GM13976 (cell line): Measurements from ENCODE around the gene RAPGEF1.
A peak's percentile ranks its signal among the peaks of the same experiment; 100 is the strongest.

ENCODE experiments used
- DNase-seq: peaks from one replicate; pipeline ENCODE4 v3.0.0; 2012; ENCODE audit warnings: low spot score
- CTCF ChIP-seq: IDR thresholded peaks from 2 replicates; pipeline ENCODE4 v1.5.1; 2012; ENCODE audit warnings: borderline replicate concordance, mild to moderate bottlenecking; ENCODE audit not compliant: insufficient read depth; ENCODE audit errors: extremely low read depth, missing control alignments, control extremely low read depth
- in situ Hi-C: fragments of 300-500 bp; cut with MboI; formaldehyde crosslinking; loops from one replicate; pipeline ENCODE4 v1.12.0; 2022; ENCODE audit warnings: low sequenced_read_pairs, mixed read lengths, inconsistent platforms; ENCODE audit not compliant: unreplicated experiment

The RAPGEF1 gene

GRCh38 chr9:131671133-131671520, 68.7 kb downstream of the RAPGEF1 start:
- no peak for TF ChIP-seq CTCF
- no peak for DNase-seq
- in situ Hi-C loops = loop anchor here (10.0 kb wide), 1 partner anchor 64 kb away; no protein-coding TSS in a partner anchor

- no peak for DNase-seq
- TF ChIP-seq CTCF = no peak
- in situ Hi-C loops = loop anchor here (10.0 kb wide), 1 partner anchor 64 kb away; no protein-coding TSS in a partner anchor
These were observed 69.4 kb downstream of the RAPGEF1 start for GRCh38 chr9:131670247-131671132.

- no peak for TF ChIP-seq CTCF
- in situ Hi-C loops = loop anchor here (10.0 kb wide), 1 partner anchor 65 kb away; no protein-coding TSS in a partner anchor
- DNase-seq = no peak
These were observed 70.4 kb downstream of the RAPGEF1 start for GRCh38 chr9:131669269-131670157.

GRCh38 chr9:131668439-131669268, 71.2 kb downstream of the RAPGEF1 start:
- TF ChIP-seq CTCF = no peak
- in situ Hi-C loops = no loop called here
- peak; percentile 78 for DNase-seq

- DNase-seq = no peak
- in situ Hi-C loops = no loop called here
- TF ChIP-seq CTCF = no peak
These were observed 71.8 kb downstream of the RAPGEF1 start for GRCh38 chr9:131668057-131668438.

GRCh38 chr9:131667576-131667975, 72.3 kb downstream of the RAPGEF1 start:
- TF ChIP-seq CTCF = no peak
- in situ Hi-C loops = no loop called here
- no peak for DNase-seq
